Measurements from ENCODE around the gene DCUN1D1. TPM values are rescaled to one million over a fixed set of nuclear protein-coding genes. Genes with fewer than 3 reads are reported as not detected.

Gene DCUN1D1
- total and polyA plus RNA-seq, 2 of the 13 experiments (the other 11 are each of a cell fraction or from before 2014, with no cell fraction given): 10.5 to 39.7 TPM

GRCh38 chr3:182965861-182966366 lies 14.4 kb downstream of the DCUN1D1 start:
- H3K4me1 ChIP-seq (ENCODE audit: insufficient read depth, low read length): peaks cover 24% of the 10 kb centered on the region
- BruUV-seq (replicated peaks): no TSS peak
- H3K4me3 ChIP-seq (replicated peaks in 1 of 3; ENCODE audit: insufficient read depth in 1 of 3, low read depth in 2 of 3, low read length in 3 of 3): no peak overlapping the region
- 97% methylated on average over 9 of the region's 9 CpGs for WGBS (ENCODE audit: low lambda C conversion rate)
- no peak overlapping the region for H2AFZ ChIP-seq (ENCODE audit: low read length)
- H3K9me3 ChIP-seq (ENCODE audit: low read length): no peaks in the 10 kb centered on the region
- H3K9ac ChIP-seq (ENCODE audit: insufficient read depth, low read depth, low read length): no peak overlapping the region
- no peaks in the 10 kb centered on the region; the same call in 1 of the 2 replicates for H4K20me1 ChIP-seq (ENCODE audit: insufficient read depth, low read length)
- intact Hi-C loops (cut with micrococcal nuclease; ENCODE audit: unreplicated experiment) (no loop called here), in situ Hi-C loops (cut with HindIII; ENCODE audit: extremely low pct_ligation_motif_present, low pct_unique_long_range_greater_than_20kb) (no loop called here)
- ATAC-seq (no peak), FAIRE-seq (no peak), DNase-seq (ENCODE audit: low spot score) (no peak)
- H3K27me3 ChIP-seq (ENCODE audit: control insufficient read depth in 1 of 2, insufficient read depth in 2 of 2, low read length in 2 of 2): no peaks in the 10 kb centered on the region; a peak in 1 of 5 replicates
- TF ChIP-seq TAF1 (CRISPR knock-in tag; IDR thresholded peaks at IDR 0.05) (no peak), YY1 (IDR thresholded peaks at IDR 0.05; ENCODE audit: insufficient read depth, insufficient replicate concordance, low read depth, low read length) (no peak), IKZF5 (CRISPR knock-in tag; IDR thresholded peaks at IDR 0.05) (no peak), ZNF609 (CRISPR knock-in tag; IDR thresholded peaks at IDR 0.05; ENCODE audit: borderline replicate concordance) (no peak), TSC22D2 (CRISPR knock-in tag; IDR thresholded peaks at IDR 0.05; ENCODE audit: borderline replicate concordance) (no peak), ZNF451 (CRISPR knock-in tag; IDR thresholded peaks at IDR 0.05) (no peak), PCBP2 (optimal IDR thresholded peaks at IDR 0.05; ENCODE audit: low read depth, low read length, poor library complexity, severe bottlenecking) (no peak), MAFF (IDR thresholded peaks at IDR 0.05; ENCODE audit: low read depth, low read length) (peak; percentile 67; the same call in 1 of the 2 replicates), MAFK (conservative IDR thresholded peaks at IDR 0.05 in 1 of 2, IDR thresholded peaks at IDR 0.05 in 1 of 2; ENCODE audit: low read length in 2 of 2) (peak; percentile 82 to 84), ZEB1 (IDR thresholded peaks at IDR 0.05; ENCODE audit: insufficient replicate concordance, low read depth) (no peak), GATA4 (IDR thresholded peaks at IDR 0.05; ENCODE audit: borderline replicate concordance, low read depth) (no peak)
- H3K4me2 ChIP-seq (ENCODE audit: low read depth, low read length): no peak overlapping the region
- ChIA-PET POLR2A (no interaction called here), CTCF (ENCODE audit: low intra/inter-chr PET ratio, low total read pairs) (no interaction called here)
- no peak overlapping the region for H3K27ac ChIP-seq (ENCODE audit: extremely low read length, insufficient read depth, low read length)
- H3K36me3 ChIP-seq (replicated peaks in 1 of 2; ENCODE audit: control insufficient read depth in 1 of 2, insufficient read depth in 2 of 2, low read length in 2 of 2): peaks cover 2 to 9% of the 10 kb centered on the region in 2 experiments; a peak in 3 of 5 replicates
- peaks cover 38% of the 10 kb centered on the region for H3K79me2 ChIP-seq (ENCODE audit: insufficient read depth, low read length)
